Mesendoderm (in vitro differentiated cells): Measurements from ENCODE around the gene BAMBI. TPM values are rescaled to one million over a fixed set of nuclear protein-coding genes. Genes with fewer than 3 reads are reported as not detected.

Source experiments
- DNase-seq: peaks from one replicate; pipeline ENCODE4 v3.0.0; 2013
- H2AK5ac ChIP-seq: 2 replicates; pipeline ENCODE4 v1.6.1; 2013; ENCODE audit warnings: low read length, inconsistent platforms
- H2BK120ac ChIP-seq: 2 replicates; pipeline ENCODE4 v1.6.1; 2013; ENCODE audit warnings: low read depth, mild to moderate bottlenecking, low read length, moderate library complexity, mixed read lengths
- H2BK15ac ChIP-seq: replicated peaks from 2 replicates; pipeline ENCODE4 v1.6.1; 2013; ENCODE audit warnings: low read depth, mild to moderate bottlenecking, moderate library complexity
- H2BK5ac ChIP-seq: 2 replicates; pipeline ENCODE4 v1.6.1; 2013; ENCODE audit warnings: low read length, inconsistent platforms
- H3K18ac ChIP-seq: 2 replicates; pipeline ENCODE4 v1.6.1; 2013; ENCODE audit warnings: mild to moderate bottlenecking, low read length, mixed read lengths
- H3K23ac ChIP-seq: one replicate; pipeline ENCODE4 v1.6.1; 2013; ENCODE audit warnings: low read length
- H3K27ac ChIP-seq: 2 replicates; pipeline ENCODE4 v1.5.1; 2013; ENCODE audit warnings: low read depth, mild to moderate bottlenecking, inconsistent platforms, low read length, moderate library complexity
- H3K27me3 ChIP-seq: 2 replicates; pipeline ENCODE4 v1.6.1; 2013; ENCODE audit warnings: low read length, control low read depth, mild to moderate bottlenecking, inconsistent platforms; ENCODE audit not compliant: insufficient read depth, poor library complexity
- H3K36me3 ChIP-seq: 2 replicates; pipeline ENCODE4 v1.6.1; 2013; ENCODE audit warnings: low read length, inconsistent platforms; ENCODE audit not compliant: control insufficient read depth, insufficient read depth
- H3K4ac ChIP-seq: one replicate; pipeline ENCODE4 v1.6.1; 2013; ENCODE audit warnings: low read depth, mild to moderate bottlenecking, low read length, moderate library complexity
- H3K4me1 ChIP-seq: 2 replicates; pipeline ENCODE4 v1.6.1; 2013; ENCODE audit warnings: low read depth, low read length, inconsistent platforms; ENCODE audit not compliant: control insufficient read depth
- H3K4me2 ChIP-seq: 2 replicates; pipeline ENCODE4 v1.6.1; 2013; ENCODE audit warnings: low read length
- H3K4me3 ChIP-seq: 2 replicates; pipeline ENCODE4 v1.5.1; 2013; ENCODE audit warnings: mild to moderate bottlenecking, low read length
- H3K56ac ChIP-seq: one replicate; pipeline ENCODE4 v1.6.1; 2013; ENCODE audit warnings: low read length
- H3K79me1 ChIP-seq: 2 replicates; pipeline ENCODE4 v1.6.1; 2013; ENCODE audit warnings: low read length, inconsistent platforms
- H3K79me2 ChIP-seq: 2 replicates; pipeline ENCODE4 v1.6.1; 2013; ENCODE audit warnings: mild to moderate bottlenecking, low read length; ENCODE audit not compliant: control insufficient read depth, insufficient read depth
- H3K9ac ChIP-seq: 2 replicates; pipeline ENCODE4 v1.6.1; 2013; ENCODE audit warnings: low read length, inconsistent platforms
- H4K5ac ChIP-seq: one replicate; pipeline ENCODE4 v1.6.1; 2013; ENCODE audit warnings: low read length
- H4K8ac ChIP-seq: one replicate; pipeline ENCODE4 v1.6.1; 2013; ENCODE audit warnings: low read depth, mild to moderate bottlenecking, control low read depth, low read length, moderate library complexity
- WGBS: extraction: QIAGEN DNeasy Blood & Tissue Kit; methylation state at CpG from one replicate; pipeline ENCODE4 v1.1.7; 2013; ENCODE audit warnings: low lambda C conversion rate, missing lambda C conversion rate; ENCODE audit not compliant: insufficient coverage; ENCODE audit errors: extremely low coverage; 5-methylcytosine and 5-hydroxymethylcytosine counted together
- polyA plus RNA-seq, 2 experiments: library from polyadenylated mRNA; stranded (reverse); fragments of 200-250 nt; gene quantifications; one replicate each; pipeline ENCODE4 v1.2.3, GENCODE V29; 2013

The BAMBI gene, protein sequence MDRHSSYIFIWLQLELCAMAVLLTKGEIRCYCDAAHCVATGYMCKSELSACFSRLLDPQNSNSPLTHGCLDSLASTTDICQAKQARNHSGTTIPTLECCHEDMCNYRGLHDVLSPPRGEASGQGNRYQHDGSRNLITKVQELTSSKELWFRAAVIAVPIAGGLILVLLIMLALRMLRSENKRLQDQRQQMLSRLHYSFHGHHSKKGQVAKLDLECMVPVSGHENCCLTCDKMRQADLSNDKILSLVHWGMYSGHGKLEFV
- 43.7 TPM for polyA plus RNA-seq (2013, experiment 1 of 2)
- 40.0 TPM for polyA plus RNA-seq (2013, experiment 2 of 2)

DNA sequence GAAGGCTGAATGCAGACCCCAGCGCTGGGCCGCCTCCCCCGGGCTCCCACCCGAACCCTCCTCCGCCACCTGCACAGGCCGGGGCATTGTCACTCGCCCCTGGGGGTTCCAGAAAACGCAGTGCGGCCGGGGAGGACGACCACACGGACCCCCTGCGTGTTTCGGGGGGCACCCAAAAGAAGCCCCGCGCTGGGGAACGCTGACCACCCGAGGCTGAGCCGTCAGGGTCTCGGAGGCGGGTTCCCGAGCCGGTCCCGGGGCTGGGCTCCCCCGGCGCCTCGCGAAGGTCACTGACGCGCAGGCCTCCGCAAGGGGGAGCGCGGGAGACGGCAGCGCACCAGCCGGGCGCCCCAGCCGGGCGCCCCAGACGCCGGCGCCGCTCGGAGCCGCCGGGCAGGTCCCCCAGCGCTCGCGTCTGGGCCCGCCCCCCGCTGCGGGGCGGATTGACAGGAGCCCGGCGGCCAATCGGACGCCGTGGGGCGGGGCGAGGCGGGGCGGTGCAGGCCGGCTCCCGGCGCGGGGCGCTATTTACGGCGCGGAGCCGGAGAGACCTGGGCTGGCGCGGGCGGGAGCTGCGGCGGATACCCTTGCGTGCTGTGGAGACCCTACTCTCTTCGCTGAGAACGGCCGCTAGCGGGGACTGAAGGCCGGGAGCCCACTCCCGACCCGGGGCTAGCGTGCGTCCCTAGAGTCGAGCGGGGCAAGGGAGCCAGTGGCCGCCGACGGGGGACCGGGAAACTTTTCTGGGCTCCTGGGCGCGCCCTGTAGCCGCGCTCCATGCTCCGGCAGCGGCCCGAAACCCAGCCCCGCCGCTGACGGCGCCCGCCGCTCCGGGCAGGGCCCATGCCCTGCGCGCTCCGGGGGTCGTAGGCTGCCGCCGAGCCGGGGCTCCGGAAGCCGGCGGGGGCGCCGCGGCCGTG is at the start of gene BAMBI:
Gene BAMBI, plus strand, starts transcription at position 554 of the 920 bp plus-strand sequence. CDS start 377 bp downstream, outside the sequence.
- peaks cover 11% of the 10 kb centered on the region for H3K4me1 ChIP-seq
- peak within 1 kb of the TSS; percentile 67 for H3K4me2 ChIP-seq
- no CpG with 5 or more reads among the region's 120 CpGs for WGBS
- H3K4ac ChIP-seq, result peak within 1 kb of the TSS; percentile 97
- peak within 1 kb of the TSS; percentile 100 for H3K9ac ChIP-seq
- H3K23ac ChIP-seq, result peak within 1 kb of the TSS; percentile 74
- H3K36me3 ChIP-seq, result peaks cover 12% of the 10 kb centered on the region
- peak within 1 kb of the TSS; percentile 83 for H4K8ac ChIP-seq
- peak within 1 kb of the TSS; percentile 99 for H3K56ac ChIP-seq
- H3K18ac ChIP-seq, result peak within 1 kb of the TSS; percentile 99
- H2BK15ac ChIP-seq, result peak within 1 kb of the TSS; percentile 37
- no peaks in the 10 kb centered on the region for H3K79me1 ChIP-seq
- H2AK5ac ChIP-seq, result no peak within 1 kb of the TSS
- H3K79me2 ChIP-seq, result peaks cover 51% of the 10 kb centered on the region
- H2BK5ac ChIP-seq, result peak within 1 kb of the TSS; percentile 97
- peak; percentile 97 for DNase-seq
- H2BK120ac ChIP-seq, result peak within 1 kb of the TSS; percentile 89
- peak within 1 kb of the TSS; percentile 100 for H3K27ac ChIP-seq
- peak within 1 kb of the TSS; percentile 98 for H3K4me3 ChIP-seq
- H4K5ac ChIP-seq, result no peak within 1 kb of the TSS
- H3K27me3 ChIP-seq, result no peaks in the 10 kb centered on the region

DNA sequence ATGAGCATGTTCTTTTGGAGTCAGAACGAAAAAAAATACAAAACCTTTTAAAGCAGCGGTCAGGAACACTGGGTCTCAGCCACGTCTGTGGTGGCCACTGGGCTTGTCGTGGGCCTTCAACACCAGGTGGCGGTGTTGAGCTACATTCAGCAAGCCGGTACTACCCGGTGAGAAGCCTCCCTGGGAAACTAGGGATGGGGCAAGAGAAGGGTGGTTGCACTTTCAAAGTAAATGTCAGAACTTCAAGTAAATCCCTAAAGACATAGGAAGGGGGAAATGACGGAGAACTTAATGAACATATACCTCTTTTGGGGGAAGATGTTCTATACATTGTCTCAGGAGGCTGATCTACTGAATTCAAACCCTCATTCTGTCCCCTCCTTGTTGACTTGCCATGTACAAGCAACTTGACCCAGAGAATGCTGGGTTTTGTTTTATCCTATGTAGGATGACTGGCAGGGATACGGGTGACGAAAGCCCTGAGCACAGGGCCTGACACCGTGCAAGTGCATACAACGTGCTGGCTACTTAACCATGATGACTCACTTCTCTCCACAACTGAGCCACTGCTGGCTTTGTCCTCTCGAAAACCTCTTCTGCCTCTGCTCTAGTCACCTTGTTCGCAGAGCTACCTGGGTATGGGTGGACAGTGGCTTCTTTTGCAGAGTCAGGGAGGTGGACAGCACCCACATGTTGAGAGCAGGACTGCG is 49.0 kb upstream of the BAMBI start:
- H4K5ac ChIP-seq, result no peak overlapping the region
- H2BK120ac ChIP-seq, result no peak overlapping the region
- H3K18ac ChIP-seq, result no peak overlapping the region
- H3K4me1 ChIP-seq, result peaks cover 10% of the 10 kb centered on the region
- H3K56ac ChIP-seq, result peak overlapping the region; percentile 77
- peak; percentile 87 for DNase-seq
- no peak overlapping the region for H3K4ac ChIP-seq
- H2BK15ac ChIP-seq, result no peak overlapping the region
- H3K9ac ChIP-seq, result peak overlapping the region; percentile 16
- no peak overlapping the region for H3K4me2 ChIP-seq
- no peak overlapping the region for H3K4me3 ChIP-seq
- H2BK5ac ChIP-seq, result peak overlapping the region; percentile 62
- H4K8ac ChIP-seq, result no peak overlapping the region
- H2AK5ac ChIP-seq, result peak overlapping the region; percentile 27
- no peak overlapping the region for H3K23ac ChIP-seq
- no peaks in the 10 kb centered on the region for H3K79me1 ChIP-seq
- no CpG with 5 or more reads among the region's 15 CpGs for WGBS
- H3K27ac ChIP-seq, result no peak overlapping the region
- H3K27me3 ChIP-seq, result no peaks in the 10 kb centered on the region
- no peaks in the 10 kb centered on the region for H3K79me2 ChIP-seq
- H3K36me3 ChIP-seq, result no peaks in the 10 kb centered on the region

DNA sequence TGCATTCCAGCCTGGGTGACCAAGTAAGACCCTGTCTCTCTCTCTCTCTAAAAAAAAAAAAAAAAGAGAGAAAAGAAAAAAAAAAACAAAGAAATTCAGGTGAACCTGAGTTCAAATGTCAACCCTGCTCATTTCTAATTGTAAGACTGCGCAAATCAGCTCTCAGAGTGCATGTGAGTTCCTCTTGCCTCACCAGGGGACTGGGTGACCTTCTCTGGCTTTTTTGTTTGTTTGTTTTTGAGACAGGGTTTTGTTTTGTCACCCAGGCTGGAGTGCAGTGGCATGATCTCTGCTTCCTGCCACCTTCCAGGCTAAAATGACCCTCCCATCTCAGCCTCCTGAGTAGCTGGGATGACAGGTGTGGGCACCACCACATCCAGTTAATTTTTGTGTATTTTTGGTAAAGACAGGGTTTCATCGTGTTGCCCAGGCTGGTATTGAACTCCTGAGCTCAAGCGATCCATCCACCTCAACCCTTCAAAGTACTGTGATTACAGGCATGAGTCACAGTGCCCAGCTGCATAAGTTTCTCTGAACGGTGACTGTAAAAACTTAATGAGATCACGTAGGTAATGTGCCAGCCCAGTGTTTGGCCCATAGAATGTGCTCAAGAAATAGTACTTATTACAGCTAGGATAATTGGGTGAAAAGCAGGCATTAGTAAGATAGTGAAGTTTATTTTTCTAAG is 45.3 kb upstream of the BAMBI start:
- no peak overlapping the region for H3K18ac ChIP-seq
- no CpG with 5 or more reads among the region's 5 CpGs for WGBS
- no peak overlapping the region for H4K5ac ChIP-seq
- no peak overlapping the region for H4K8ac ChIP-seq
- H2BK5ac ChIP-seq, result no peak overlapping the region
- H3K23ac ChIP-seq, result no peak overlapping the region
- H3K4ac ChIP-seq, result no peak overlapping the region
- H3K4me2 ChIP-seq, result no peak overlapping the region
- no peak overlapping the region for H2BK15ac ChIP-seq
- H3K27me3 ChIP-seq, result no peaks in the 10 kb centered on the region
- no peak overlapping the region for H2BK120ac ChIP-seq
- no peaks in the 10 kb centered on the region for H3K79me2 ChIP-seq
- H3K9ac ChIP-seq, result no peak overlapping the region
- no peak overlapping the region for H3K4me3 ChIP-seq
- H3K4me1 ChIP-seq, result peaks cover 4% of the 10 kb centered on the region
- no peak for DNase-seq
- no peaks in the 10 kb centered on the region for H3K36me3 ChIP-seq
- H3K56ac ChIP-seq, result no peak overlapping the region
- no peak overlapping the region for H3K27ac ChIP-seq
- H3K79me1 ChIP-seq, result no peaks in the 10 kb centered on the region
- no peak overlapping the region for H2AK5ac ChIP-seq

DNA sequence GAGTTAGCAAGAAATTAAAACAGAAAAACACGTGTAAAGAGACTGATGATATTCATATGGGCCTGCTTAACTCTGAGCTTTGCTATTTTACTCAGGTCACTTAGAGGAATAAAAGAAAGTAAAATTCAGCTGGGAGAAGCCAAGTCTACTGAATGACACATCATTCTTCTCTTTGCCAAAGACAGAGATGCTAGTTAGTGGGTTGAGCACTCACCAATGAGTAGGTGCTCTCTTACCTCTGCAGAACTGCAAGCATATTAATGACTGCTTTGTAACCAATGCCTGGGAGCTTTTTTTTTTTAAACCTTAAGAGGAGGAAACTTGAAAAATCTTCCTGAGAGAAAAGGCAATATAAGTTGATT is 44.8 kb upstream of the BAMBI start:
- DNase-seq, result no peak
- WGBS, result no CpG with 5 or more reads among the region's 1 CpG
- Histone ChIP-seq H2BK120ac (no peak overlapping the region), H3K4ac (no peak overlapping the region), H3K4me3 (no peak overlapping the region), H3K4me2 (no peak overlapping the region), H3K4me1 (peaks cover 4% of the 10 kb centered on the region), H2BK15ac (no peak overlapping the region), H3K23ac (no peak overlapping the region), H3K18ac (no peak overlapping the region), H4K5ac (no peak overlapping the region), H3K56ac (no peak overlapping the region), H2BK5ac (no peak overlapping the region), H3K27ac (no peak overlapping the region), H2AK5ac (no peak overlapping the region), H3K36me3 (no peaks in the 10 kb centered on the region), H3K79me1 (no peaks in the 10 kb centered on the region), H3K79me2 (no peaks in the 10 kb centered on the region), H3K27me3 (no peaks in the 10 kb centered on the region), H4K8ac (no peak overlapping the region), H3K9ac (no peak overlapping the region)

DNA sequence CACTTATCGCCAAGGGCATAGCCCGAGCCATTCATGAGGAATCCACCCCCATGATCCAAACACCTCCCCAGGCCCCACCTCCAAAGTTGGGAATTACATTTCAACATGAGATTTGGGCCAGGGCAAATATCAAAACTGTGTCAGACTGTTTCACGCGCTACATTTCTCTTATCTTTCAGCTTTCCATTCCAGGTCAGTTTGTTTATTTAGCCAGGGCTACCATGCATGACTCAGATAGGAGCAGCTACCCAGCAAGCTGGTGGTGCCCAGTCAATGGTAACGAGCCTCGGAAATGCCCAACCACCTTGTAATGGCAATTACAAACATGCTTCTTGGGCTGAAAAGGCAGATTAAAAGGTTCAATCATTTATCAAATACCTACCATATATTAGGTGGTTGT is 43.6 kb upstream of the BAMBI start:
- Histone ChIP-seq H4K5ac (no peak overlapping the region), H3K36me3 (no peaks in the 10 kb centered on the region), H3K56ac (no peak overlapping the region), H3K18ac (no peak overlapping the region), H4K8ac (no peak overlapping the region), H3K4me2 (no peak overlapping the region), H3K9ac (no peak overlapping the region), H3K4me3 (no peak overlapping the region), H3K27me3 (no peaks in the 10 kb centered on the region), H2BK15ac (no peak overlapping the region), H3K4me1 (no peaks in the 10 kb centered on the region), H2BK120ac (no peak overlapping the region), H3K27ac (no peak overlapping the region), H2AK5ac (no peak overlapping the region), H2BK5ac (no peak overlapping the region), H3K4ac (no peak overlapping the region), H3K79me2 (no peaks in the 10 kb centered on the region), H3K23ac (no peak overlapping the region), H3K79me1 (no peaks in the 10 kb centered on the region)
- peak; percentile 11 for DNase-seq
- no CpG with 5 or more reads among the region's 6 CpGs for WGBS
